HepG2 (cell line): ENCODE data around the gene CNNM3. TPM values are rescaled to one million over a fixed set of nuclear protein-coding genes. Genes with fewer than 3 reads are reported as not detected.

Experiments used
- ATAC-seq: fragments of 200-7000 bp; cut with Tn5 transposase; 3 replicates; pipeline ENCODE4 v1.9.1; 2020; ENCODE audit warnings: mild to moderate bottlenecking, moderate library complexity
- BruUV-seq: library from RNA; stranded (reverse); fragments of 400-500 nt; replicated peaks from 2 replicates; lab custom pipeline; 2021; lab: Mats Ljungman, UMichigan
- CTCF ChIA-PET: fragments of 300-600 bp; formaldehyde crosslinking; extraction: SDS; loops from one replicate; lab custom pipeline; 2021; ENCODE audit warnings: low total read pairs, inconsistent platforms, low intra/inter-chr PET ratio; lab: Yijun Ruan, JAX
- POLR2A ChIA-PET: fragments of 350-600 bp; sonication (Branson Sonifier 250); formaldehyde crosslinking; loops from one replicate; lab custom pipeline; 2020; ENCODE audit warnings: antibody characterized with exemption, inconsistent platforms; lab: Yijun Ruan, JAX
- DNase-seq: peaks from one replicate; pipeline ENCODE4 v3.0.0-alpha.2; 2015; ENCODE audit warnings: low spot score
- FAIRE-seq: peaks from 3 replicates; lab custom pipeline; 2011; peaks lifted over from hg19 to GRCh38; lab: Jason Lieb, UNC
- H2AFZ ChIP-seq: one replicate; pipeline ENCODE4 v1.6.1; 2011; ENCODE audit warnings: low read length, inconsistent platforms
- H3K27ac ChIP-seq: fragments of 300-600 bp; 3 replicates; pipeline ENCODE4 v1.8.0; 2011; ENCODE audit warnings: mixed run types, mild to moderate bottlenecking, mixed read lengths, low read length, inconsistent platforms; ENCODE audit not compliant: insufficient read depth; ENCODE audit errors: extremely low read length
- H3K27me3 ChIP-seq, 2 experiments: fragments of 200-600 bp in 1 of 2; 2 replicates in 1 of 2; 3 replicates in 1 of 2; pipeline versions ENCODE4 v1.6.0 to v1.8.0; 2011; ENCODE audit warnings: low read length in 2 of 2, mild to moderate bottlenecking in 2 of 2, moderate library complexity in 2 of 2, inconsistent platforms in 1 of 2; ENCODE audit not compliant: insufficient read depth in 2 of 2, control insufficient read depth in 1 of 2
- H3K36me3 ChIP-seq, 2 experiments: fragments of 200-600 bp in 1 of 2; replicated peaks in 1 of 2; 2 replicates in 1 of 2; 3 replicates in 1 of 2; pipeline versions ENCODE4 v1.5.1 to v1.8.0; 2011; ENCODE audit warnings: low read length in 2 of 2, inconsistent platforms in 1 of 2; ENCODE audit not compliant: insufficient read depth in 2 of 2, control insufficient read depth in 1 of 2
- H3K4me1 ChIP-seq: 2 replicates; pipeline ENCODE4 v1.5.1; 2012; ENCODE audit warnings: low read length, inconsistent platforms; ENCODE audit not compliant: insufficient read depth
- H3K4me2 ChIP-seq: 2 replicates; pipeline ENCODE4 v1.6.0; 2011; ENCODE audit warnings: low read depth, low read length, inconsistent platforms
- H3K4me3 ChIP-seq, 3 experiments: fragments of 200-600 bp in 1 of 3; sonication (generic), shearing (Covaris generic) in 1 of 3; replicated peaks in 1 of 3; 2 replicates each; pipeline ENCODE4 v1.5.1; 2011 to 2016; ENCODE audit warnings: low read length in 3 of 3, inconsistent platforms in 2 of 3, low read depth in 2 of 3, mild to moderate bottlenecking in 2 of 3, control low read depth in 1 of 3, mixed read lengths in 1 of 3; ENCODE audit not compliant: insufficient read depth in 1 of 3
- H3K79me2 ChIP-seq: one replicate; pipeline ENCODE4 v1.6.1; 2011; ENCODE audit warnings: low read length, inconsistent platforms; ENCODE audit not compliant: insufficient read depth
- H3K9ac ChIP-seq: 2 replicates; pipeline ENCODE4 v1.6.0; 2011; ENCODE audit warnings: mild to moderate bottlenecking, low read depth, low read length, inconsistent platforms; ENCODE audit not compliant: insufficient read depth
- H3K9me3 ChIP-seq: 2 replicates; pipeline ENCODE4 v1.5.1; 2012; ENCODE audit warnings: mild to moderate bottlenecking, low read length
- H4K20me1 ChIP-seq: 2 replicates; pipeline ENCODE4 v1.6.0; 2011; ENCODE audit warnings: inconsistent platforms, mild to moderate bottlenecking, low read length, moderate library complexity; ENCODE audit not compliant: insufficient read depth
- AKNA ChIP-seq: sonication (generic); formaldehyde crosslinking; IDR thresholded peaks from 2 replicates; pipeline ENCODE4 v1.4.0; 2020; ENCODE audit warnings: missing genetic modification reagents, borderline replicate concordance
- ARNTL ChIP-seq: sonication (generic); formaldehyde crosslinking; IDR thresholded peaks from 2 replicates; pipeline ENCODE4 v1.4.0; 2020; ENCODE audit warnings: mild to moderate bottlenecking, missing genetic modification reagents
- KDM3A ChIP-seq: IDR thresholded peaks from 2 replicates; pipeline ENCODE4 v1.6.1; 2018; ENCODE audit warnings: low read depth, missing compliant biosample characterization
- NFYB ChIP-seq: sonication (generic); formaldehyde crosslinking; IDR thresholded peaks from 2 replicates; pipeline ENCODE4 v1.4.0; 2020; ENCODE audit warnings: missing genetic modification reagents
- POGZ ChIP-seq: sonication (generic); formaldehyde crosslinking; IDR thresholded peaks from 2 replicates; pipeline ENCODE4 v1.4.0; 2020; ENCODE audit warnings: mild to moderate bottlenecking, missing genetic modification reagents
- RARG ChIP-seq: sonication (generic); formaldehyde crosslinking; IDR thresholded peaks from 2 replicates; pipeline ENCODE4 v1.4.0; 2020; ENCODE audit warnings: low read depth, mild to moderate bottlenecking, missing genetic modification reagents
- SRSF1 ChIP-seq: fragments of 200-400 bp; formaldehyde crosslinking; optimal IDR thresholded peaks from 2 replicates; pipeline ENCODE3; 2017; ENCODE audit warnings: mild to moderate bottlenecking, low read depth, low read length, moderate library complexity
- ZBTB3 ChIP-seq: sonication (generic); formaldehyde crosslinking; IDR thresholded peaks from 2 replicates; pipeline ENCODE4 v1.4.0; 2020; ENCODE audit warnings: low read depth, mild to moderate bottlenecking, moderate library complexity, missing genetic modification reagents, borderline replicate concordance
- ZNF232 ChIP-seq: sonication (generic); formaldehyde crosslinking; IDR thresholded peaks from 2 replicates; pipeline ENCODE4 v1.4.0; 2020; ENCODE audit warnings: missing genetic modification reagents, borderline replicate concordance
- ZNF256 ChIP-seq: sonication (generic); formaldehyde crosslinking; conservative IDR thresholded peaks from 2 replicates; pipeline ENCODE4 v1.4.0; 2020; ENCODE audit warnings: missing genetic modification reagents
- ZNF703 ChIP-seq: sonication (generic); formaldehyde crosslinking; IDR thresholded peaks from 2 replicates; pipeline ENCODE4 v1.5.1; 2020; ENCODE audit warnings: missing genetic modification reagents, mild to moderate bottlenecking, moderate library complexity, borderline replicate concordance
- ZNF770 ChIP-seq: sonication (generic); formaldehyde crosslinking; IDR thresholded peaks from 2 replicates; pipeline ENCODE4 v1.5.0; 2020; ENCODE audit warnings: mild to moderate bottlenecking, missing genetic modification reagents
- WGBS: methylation state at CpG from one replicate; pipeline ENCODE4 v1.1.6; 2017; ENCODE audit warnings: low lambda C conversion rate; 5-methylcytosine and 5-hydroxymethylcytosine counted together
- in situ Hi-C: cut with HindIII; loops from 2 replicates; pipeline ENCODE4 v1.10.0; 2017; ENCODE audit warnings: low pct_unique_long_range_greater_than_20kb; ENCODE audit not compliant: extremely low pct_ligation_motif_present
- intact Hi-C: fragments of 100-400 bp; cut with micrococcal nuclease; formaldehyde crosslinking; loops from one replicate; pipeline ENCODE4 v1.10.0; 2022; ENCODE audit not compliant: unreplicated experiment
- polyA plus RNA-seq, 8 experiments: library from polyadenylated mRNA; depleted of rRNA in 3 of 8; stranded (reverse) in 7 of 8; unstranded in 1 of 8; fragments of >200 nt; fragmentation: Illumina TruSeq in 4 of 8; extraction: Trizol in 4 of 8; gene quantifications; 2 replicates each; pipeline versions ENCODE4 v1.2.1 to v1.2.3, GENCODE V29; 2011 to 2016; ENCODE audit warnings: low read depth in 4 of 8, missing spikeins in 1 of 8, mixed read lengths in 1 of 8; ENCODE audit not compliant: insufficient read depth in 1 of 8
- total RNA-seq, 5 experiments: library from RNA; depleted of rRNA; stranded (reverse); fragments of >200 nt; fragmentation: Illumina TruSeq; extraction: Trizol; gene quantifications; 2 replicates each; pipeline ENCODE4 v1.2.3, GENCODE V29; 2016; ENCODE audit warnings: low read depth in 1 of 5

Gene CNNM3
- total and polyA plus RNA-seq, 2 of the 13 experiments (the other 11 are each of a cell fraction or from before 2014, with no cell fraction given), result 21.2 to 27.9 TPM

DNA sequence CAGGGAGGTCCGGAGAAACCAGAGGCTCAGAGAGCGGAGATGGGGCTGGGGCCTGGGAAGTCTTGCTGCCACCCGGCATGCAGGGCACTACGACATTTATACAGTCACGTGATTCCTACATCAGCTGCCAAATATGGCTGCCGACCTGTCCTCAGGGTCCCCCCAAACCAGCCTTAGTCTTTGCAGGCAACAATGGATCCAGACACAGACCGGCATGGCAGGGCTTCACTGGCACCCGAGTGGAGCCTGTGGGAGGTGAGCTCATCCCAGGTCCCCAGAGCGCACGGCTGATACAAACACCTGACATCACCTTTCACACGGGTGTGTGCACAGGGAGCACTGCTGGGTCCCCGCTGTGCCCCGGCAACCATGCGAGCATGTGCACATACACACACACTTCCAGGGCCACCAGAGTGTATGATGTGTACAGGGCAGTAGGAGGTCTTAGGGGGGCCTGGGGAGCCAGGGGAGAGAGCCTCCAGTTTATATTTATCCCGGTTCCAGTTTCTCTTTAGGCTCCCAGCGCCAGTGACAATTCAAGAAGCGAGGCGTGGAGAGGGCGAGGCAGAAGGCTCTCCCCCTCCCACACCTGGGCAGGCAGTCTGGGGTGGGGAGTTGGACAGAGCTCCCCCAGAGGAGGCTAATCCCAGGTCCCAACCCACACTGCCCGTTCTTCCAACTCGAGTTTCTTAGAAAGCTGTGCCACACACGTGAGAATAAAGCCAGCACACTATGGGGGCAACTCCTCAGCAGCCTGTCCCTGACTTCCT is 51.1 kb downstream of the CNNM3 start (continued):
- no peak for TF ChIP-seq POGZ (CRISPR knock-in tag)

- Histone ChIP-seq H4K20me1 (no peaks in the 10 kb centered on the region), H2AFZ (no peak overlapping the region), H3K4me3 (peak overlapping the region; percentile 81 to 100 (median 93)), H3K4me1 (peaks cover 39% of the 10 kb centered on the region), H3K27ac (peak overlapping the region; percentile 96), H3K79me2 (peaks cover 23% of the 10 kb centered on the region), H3K9me3 (no peaks in the 10 kb centered on the region), H3K36me3 (peaks cover 34 to 44% of the 10 kb centered on the region in 2 experiments), H3K27me3 (peaks cover 0 to 15% of the 10 kb centered on the region in 2 experiments; a peak in 4 of 5 replicates), H3K9ac (peak overlapping the region; percentile 98), H3K4me2 (peak overlapping the region; percentile 92)
- peak; percentile 1; the same call in 2 of the 3 replicates for ATAC-seq
- CTCF ChIA-PET, result interaction anchor here (2.0 kb wide), 1 partner anchor 10 kb away, joined by 17 read pairs; the partner anchor contains the start of gene ANKRD39
- intact Hi-C loops, result no loop called here
- BruUV-seq, result TSS peak; percentile 74
- in situ Hi-C loops, result no loop called here
- DNase-seq, result no peak
- FAIRE-seq, result no peak
- POLR2A ChIA-PET, result interaction anchor here (0.7 to 5.9 kb wide), 16 partner anchors 10 to 607 kb away, joined by 3 to 152 read pairs (median 4); partner anchors contain the start of genes ANKRD23, ANKRD36, ANKRD39 and CNNM3
- WGBS, result 12% methylated on average over 18 of the region's 27 CpGs
- 0 out of 2 replicates have a peak, but pooled peaks have one; percentile 26 for TF ChIP-seq RARG (CRISPR knock-in tag)
- peak; percentile 70; the same call in 1 of the 2 replicates for TF ChIP-seq AKNA (CRISPR knock-in tag)
- TF ChIP-seq KDM3A (CRISPR knock-in tag), result 0 out of 2 replicates have a peak, but pooled peaks have one; percentile 39
- TF ChIP-seq SRSF1, result peak; percentile 87
- TF ChIP-seq ZNF703 (CRISPR knock-in tag), result peak; percentile 38; the same call in 1 of the 2 replicates
- TF ChIP-seq ARNTL (CRISPR knock-in tag), result no peak; the same call in 1 of the 2 replicates
- TF ChIP-seq ZNF770 (CRISPR knock-in tag), result peak; percentile 51
- TF ChIP-seq NFYB (CRISPR knock-in tag), result peak; percentile 23; the same call in 1 of the 2 replicates
- TF ChIP-seq ZBTB3 (CRISPR knock-in tag), result peak; percentile 87; the same call in 1 of the 2 replicates
- 0 out of 2 replicates have a peak, but pooled peaks have one; percentile 31 for TF ChIP-seq ZNF256 (CRISPR knock-in tag)
- TF ChIP-seq ZNF232, result 0 out of 2 replicates have a peak, but pooled peaks have one; percentile 41
Observed at GRCh38 chr2:96867756-96868554, 51.9 kb downstream of the CNNM3 start.
